HG02642 (cell line): ENCODE results near the gene PARD6G.
A peak's percentile ranks its signal among the peaks of the same experiment; 100 is the strongest.

Experiments
- ATAC-seq: cut with Tn5 transposase; IDR thresholded peaks from one replicate; pipeline ENCODE4 v1.9.1; 2021; ENCODE audit warnings: mild to moderate bottlenecking; ENCODE audit not compliant: unreplicated experiment, poor library complexity

Gene PARD6G

DNA sequence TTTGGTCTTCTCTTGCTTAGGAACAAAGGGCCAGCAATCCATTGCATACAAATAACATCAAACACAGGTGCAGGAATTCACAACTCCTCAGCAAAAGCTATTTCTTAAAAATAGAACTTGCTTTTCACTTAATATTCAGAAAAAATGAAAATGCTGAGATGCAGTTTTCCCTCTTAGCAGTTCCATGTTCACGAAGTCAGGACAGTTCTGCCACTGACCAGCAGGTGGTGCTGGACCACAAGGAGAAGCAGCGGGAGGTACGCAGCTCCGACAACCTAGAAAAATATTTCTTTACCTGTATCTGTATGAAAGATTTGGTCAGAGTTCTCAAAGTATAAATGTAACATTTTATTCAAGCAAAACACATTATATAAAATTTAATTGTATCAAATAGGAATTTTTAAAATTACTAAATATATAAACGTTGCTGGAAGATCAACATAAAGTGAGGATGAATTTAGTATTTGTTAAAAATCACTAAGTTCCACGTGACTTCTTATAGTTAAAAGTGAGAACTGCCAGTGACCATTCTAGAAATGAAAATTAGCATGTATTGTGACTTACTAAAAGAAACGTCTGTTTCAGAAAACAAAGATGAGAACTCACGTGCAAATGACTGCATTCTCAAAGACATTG lies 89.5 kb downstream of the PARD6G start:
- no peak for ATAC-seq

GRCh38 chr18:80154293-80154692 lies 93.0 kb downstream of the PARD6G start:
- ATAC-seq, result peak; percentile 79

DNA sequence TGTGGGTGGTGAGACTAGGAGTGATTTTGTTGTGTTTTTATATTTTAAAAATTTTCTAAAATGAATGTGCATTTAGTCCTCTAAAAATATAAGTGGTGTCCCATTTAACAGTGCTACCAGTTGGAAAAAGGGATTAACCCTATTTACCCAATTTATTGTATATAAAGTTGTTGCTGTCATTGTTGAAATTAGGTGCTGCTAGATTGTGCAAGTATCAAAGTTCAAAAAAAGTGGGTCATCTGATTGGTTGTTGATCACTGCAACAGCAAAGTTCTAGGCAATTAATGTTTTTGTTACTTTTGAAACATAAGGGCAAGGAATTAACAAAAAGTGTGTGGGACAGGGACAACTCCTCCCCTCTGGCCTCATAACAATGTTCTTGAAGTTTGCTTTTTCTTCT lies 97.6 kb downstream of the PARD6G start:
- no peak for ATAC-seq

DNA sequence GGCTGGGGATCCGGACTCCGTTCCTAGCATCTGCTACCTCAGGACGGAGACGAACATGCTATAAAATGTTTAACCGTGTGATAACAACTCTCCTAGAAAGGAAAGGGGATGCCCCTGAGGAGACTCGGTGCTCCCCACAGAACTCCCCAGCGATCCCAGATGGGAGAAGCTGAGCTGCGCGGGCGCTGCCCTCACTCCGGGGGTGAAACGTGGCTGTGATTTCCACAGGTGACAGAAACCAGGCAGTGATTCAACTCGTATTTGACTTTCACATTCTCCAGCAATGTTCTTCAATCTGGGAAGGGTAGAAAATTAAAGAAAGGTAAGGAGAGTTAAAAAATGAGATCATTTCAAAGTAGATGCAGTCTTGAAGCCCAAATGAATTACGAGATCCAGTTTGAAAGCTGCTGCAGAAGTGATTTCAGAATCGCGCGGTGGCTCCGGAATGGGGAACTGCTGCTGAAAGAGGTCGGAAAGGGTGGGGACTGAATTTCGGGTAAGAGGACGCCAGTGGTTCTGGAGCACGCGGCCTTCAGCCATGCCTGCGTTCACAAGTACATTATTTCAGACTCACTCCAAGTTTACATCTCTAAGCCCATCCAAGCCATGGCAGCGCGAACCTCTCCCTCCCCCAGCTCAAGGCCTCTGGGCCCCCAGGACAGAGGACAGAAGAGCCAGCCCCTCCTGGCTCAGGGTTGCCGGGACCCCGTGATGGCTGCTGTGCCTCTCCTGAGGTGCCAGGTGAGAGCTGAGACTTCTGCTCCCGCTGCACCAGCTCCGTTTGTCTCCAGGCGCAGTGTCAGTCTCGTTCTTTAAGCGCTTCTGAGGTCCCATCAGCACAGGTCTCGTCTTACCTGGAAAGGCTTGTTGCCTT lies 98.8 kb downstream of the PARD6G start:
- ATAC-seq, result peak; percentile 5

- ATAC-seq, result peak; percentile 93
These were observed 99.6 kb downstream of the PARD6G start for GRCh38 chr18:80147418-80148325.

DNA sequence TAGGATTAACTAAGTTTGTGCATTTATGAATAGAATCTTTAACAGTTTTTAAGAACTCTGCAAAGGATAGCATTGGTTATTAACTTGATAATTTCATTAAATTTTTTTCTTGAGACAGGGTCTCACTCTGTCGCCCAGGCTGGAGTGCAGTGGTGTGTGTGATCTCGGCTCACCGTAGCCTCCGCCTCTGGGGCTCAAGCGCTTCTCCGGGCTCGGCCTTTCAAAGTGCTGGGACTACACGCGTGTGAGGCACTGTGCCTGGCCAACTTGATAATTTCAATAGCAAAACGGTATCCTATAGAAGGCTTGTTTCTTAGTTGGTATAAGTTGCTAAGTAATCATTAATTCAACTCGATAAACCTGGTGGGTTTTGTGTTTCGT lies 100.3 kb downstream of the PARD6G start:
- ATAC-seq, result peak; percentile 29

DNA sequence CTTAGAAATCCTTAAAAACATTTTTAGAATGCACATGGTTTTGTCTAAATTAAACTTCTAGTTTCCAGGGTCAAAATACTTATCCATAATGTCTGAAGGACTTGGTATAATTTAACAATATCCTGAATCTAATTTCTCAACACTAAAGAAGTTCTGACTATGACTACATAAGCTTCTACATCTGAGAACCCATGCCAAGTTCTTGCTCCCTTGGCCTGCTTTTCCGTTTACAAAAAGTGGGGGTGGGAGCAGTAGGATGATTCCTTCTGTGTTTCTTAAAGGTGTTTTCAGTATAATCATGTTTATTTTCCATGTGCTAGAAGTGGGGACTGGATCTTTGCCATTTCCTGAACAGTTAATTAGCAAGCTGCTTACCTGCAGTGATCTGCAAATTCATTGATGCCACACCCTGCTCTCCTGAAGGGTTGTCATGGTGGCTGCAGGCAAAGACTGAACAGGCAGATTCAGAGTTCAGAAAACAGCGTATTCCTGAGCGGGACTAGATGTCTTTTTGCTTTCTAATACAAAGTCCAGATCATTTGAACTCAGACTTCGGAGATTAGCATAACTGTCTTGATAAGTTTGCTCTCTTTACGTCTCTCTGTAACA lies 102.0 kb downstream of the PARD6G start:
- no peak for ATAC-seq

DNA sequence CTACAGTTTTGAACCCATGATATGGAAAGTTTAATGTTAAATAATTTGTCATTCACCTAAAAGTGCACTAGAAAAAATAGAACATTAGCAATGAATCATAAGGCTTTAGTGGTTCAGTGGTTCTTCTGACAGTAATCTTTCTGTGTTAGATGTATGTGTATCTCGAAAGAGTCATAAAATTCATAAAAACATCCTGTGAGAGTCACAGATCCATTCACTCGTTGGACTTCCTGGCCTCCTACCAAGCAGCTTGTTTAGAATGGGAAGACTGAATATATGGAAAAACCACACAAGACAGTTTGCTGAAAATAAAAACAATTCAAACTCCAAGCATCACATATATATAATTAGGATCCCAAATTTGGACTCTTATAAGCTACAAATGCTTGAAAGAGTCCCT lies 103.4 kb downstream of the PARD6G start:
- ATAC-seq, result no peak

- ATAC-seq, result no peak
These were observed 106.8 kb downstream of the PARD6G start for GRCh38 chr18:80140455-80140985.

GRCh38 chr18:80137976-80138375 lies 109.3 kb downstream of the PARD6G start:
- no peak for ATAC-seq

- no peak for ATAC-seq
These were observed 110.2 kb downstream of the PARD6G start for GRCh38 chr18:80137137-80137536.

DNA sequence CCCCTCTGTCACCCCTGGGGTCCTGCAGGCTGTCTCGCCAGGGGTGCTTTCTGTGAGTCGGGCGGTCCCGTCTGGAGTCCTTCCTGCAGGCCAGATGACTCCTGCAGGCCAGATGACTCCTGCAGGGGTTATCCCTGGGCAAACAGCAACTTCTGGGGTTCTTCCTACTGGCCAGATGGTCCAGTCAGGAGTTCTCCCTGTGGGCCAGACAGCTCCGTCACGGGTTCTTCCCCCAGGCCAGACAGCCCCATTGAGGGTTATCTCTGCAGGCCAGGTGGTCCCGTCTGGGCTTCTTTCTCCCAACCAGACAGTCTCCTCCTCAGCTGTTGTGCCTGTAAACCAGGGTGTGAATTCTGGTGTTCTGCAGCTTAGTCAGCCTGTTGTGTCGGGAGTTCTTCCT lies 110.6 kb downstream of the PARD6G start:
- no peak for ATAC-seq

GRCh38 chr18:80135136-80135535 lies 112.2 kb downstream of the PARD6G start:
- no peak for ATAC-seq

DNA sequence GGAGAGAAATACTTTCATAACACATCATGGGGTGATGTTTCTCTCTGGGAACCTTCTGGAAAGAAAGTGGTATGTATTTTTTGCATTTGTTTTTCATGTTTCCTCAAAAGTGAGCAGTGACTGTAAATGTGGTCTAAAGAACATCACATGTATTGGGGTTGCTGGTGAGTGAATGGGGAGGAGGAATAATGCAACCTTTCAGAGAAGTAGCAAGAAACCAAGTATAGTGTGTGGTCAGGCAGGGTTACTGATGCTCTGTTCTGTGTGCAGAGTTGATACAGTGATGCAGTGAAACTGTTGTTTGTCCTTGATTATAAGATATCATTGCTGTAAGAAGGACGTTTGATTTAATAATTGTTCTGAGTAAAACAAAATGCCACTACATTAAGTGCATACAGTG lies 114.2 kb downstream of the PARD6G start:
- ATAC-seq, result no peak

DNA sequence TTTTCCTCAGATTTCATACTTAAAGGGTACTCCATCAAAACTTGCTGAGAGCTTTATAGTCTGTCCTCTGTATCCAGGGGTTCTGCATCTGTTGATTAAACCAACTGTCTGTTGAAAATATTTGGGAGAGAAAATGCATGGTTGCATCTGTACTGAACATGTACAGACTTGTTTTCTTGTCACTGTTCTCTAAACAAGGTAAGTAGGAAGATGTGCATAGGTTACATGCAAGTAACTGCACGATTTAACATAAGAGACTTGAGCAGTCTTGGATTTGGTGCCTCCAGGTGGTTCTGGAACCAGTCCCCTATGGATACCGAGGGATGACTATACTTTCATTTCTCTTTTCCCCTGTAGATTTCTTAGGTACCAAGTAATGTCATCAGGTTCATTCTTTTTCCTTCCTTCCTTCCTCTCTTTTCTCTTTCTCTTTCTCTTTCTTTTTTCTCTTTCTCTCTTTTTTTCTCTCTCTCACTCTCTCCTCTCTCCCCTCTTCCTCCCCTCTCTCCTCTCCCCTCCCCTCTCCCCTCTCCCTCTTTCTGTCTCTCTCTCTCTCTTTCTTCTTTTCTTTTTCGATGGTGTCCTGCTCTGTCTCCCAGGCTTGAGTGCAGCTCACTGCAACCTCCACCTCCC lies 115.0 kb downstream of the PARD6G start:
- no peak for ATAC-seq

GRCh38 chr18:80130555-80130954 lies 116.8 kb downstream of the PARD6G start:
- no peak for ATAC-seq

GRCh38 chr18:80129672-80130367 lies 117.5 kb downstream of the PARD6G start:
- no peak for ATAC-seq

DNA sequence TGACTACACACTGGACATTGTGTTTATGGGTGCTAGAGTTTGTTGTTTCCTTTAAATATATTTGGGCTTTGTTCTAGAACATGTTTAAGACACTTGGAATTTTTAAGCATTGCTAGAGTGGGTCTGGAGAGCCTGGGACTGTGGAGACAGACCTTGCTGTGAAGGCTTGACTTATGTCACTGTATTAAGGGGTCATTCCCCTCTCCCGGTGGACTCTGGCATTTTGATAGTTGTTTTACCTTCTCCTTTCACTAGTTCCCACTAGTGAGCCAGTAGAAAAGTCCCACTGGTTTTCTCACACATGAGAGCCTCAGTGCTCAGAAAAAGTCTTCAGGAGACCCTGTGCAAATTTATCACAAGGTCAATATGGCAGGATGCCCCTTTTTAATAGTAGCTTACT lies 119.7 kb downstream of the PARD6G start:
- ATAC-seq, result no peak

GRCh38 chr18:80126797-80127196 lies 120.5 kb downstream of the PARD6G start:
- ATAC-seq, result no peak
